Activated CD4-positive, alpha-beta memory T cell treated with anti-CD3 and anti-CD28 coated beads, Interleukin-2, amount 10 ng/mL, durations not matched to agents 7 days and 5 days (primary cell): ENCODE results near the gene SIRPD. TPM values are rescaled to one million over a fixed set of nuclear protein-coding genes. Genes with fewer than 3 reads are reported as not detected.

Experiments used
- CTCF ChIA-PET: fragments of 350-600 bp; sonication (Branson Sonifier 250); formaldehyde crosslinking; loops from one replicate; lab custom pipeline; 2021; ENCODE audit warnings: antibody characterized with exemption, inconsistent platforms; lab: Charles Lee
- POLR2A ChIA-PET: fragments of 350-600 bp; sonication (Branson Sonifier 250); formaldehyde crosslinking; loops from one replicate; lab custom pipeline; 2021; ENCODE audit warnings: antibody characterized with exemption; lab: Charles Lee
- DNase-seq: peaks from one replicate; pipeline ENCODE4 v3.0.0-alpha.2; 2020
- H3K27ac Mint-ChIP-seq: one replicate; pipeline ENCODE4 v1.8.0; 2021; ENCODE audit warnings: mild to moderate bottlenecking, mixed read lengths
- H3K27me3 Mint-ChIP-seq: one replicate; pipeline ENCODE4 v1.8.0; 2021; ENCODE audit warnings: mixed read lengths
- H3K36me3 Mint-ChIP-seq: one replicate; pipeline ENCODE4 v1.8.0; 2021; ENCODE audit warnings: low read depth, mixed read lengths
- H3K4me1 Mint-ChIP-seq: one replicate; pipeline ENCODE4 v1.8.0; 2021; ENCODE audit warnings: mixed read lengths
- H3K4me3 Mint-ChIP-seq: one replicate; pipeline ENCODE4 v1.8.0; 2021; ENCODE audit warnings: mild to moderate bottlenecking, mixed read lengths
- H3K9me3 Mint-ChIP-seq: one replicate; pipeline ENCODE4 v1.8.0; 2021; ENCODE audit warnings: mixed read lengths
- total RNA-seq, 2 experiments: library from RNA; stranded (reverse); gene quantifications; one replicate each; pipeline ENCODE4 v1.2.3, GENCODE V29; 2021

The SIRPD gene
- total RNA-seq, 2 experiments from 2014 or later: 0.15 TPM; not detected in 1

- ChIA-PET CTCF (interaction anchor here (0.8 to 3.5 kb wide), 4 partner anchors 31 to 242 kb away, joined by 3 to 21 read pairs (median 12); no protein-coding TSS in a partner anchor), POLR2A (no interaction called here)
- H3K36me3 Mint-ChIP-seq: no peaks in the 10 kb centered on the region
- H3K4me1 Mint-ChIP-seq: no peaks in the 10 kb centered on the region
- peaks cover 13% of the 10 kb centered on the region for H3K27me3 Mint-ChIP-seq
- no peak overlapping the region for H3K27ac Mint-ChIP-seq
- no peak overlapping the region for H3K4me3 Mint-ChIP-seq
- no peaks in the 10 kb centered on the region for H3K9me3 Mint-ChIP-seq
- DNase-seq: no peak
Measured at GRCh38 chr20:1534526-1534925, 23.0 kb downstream of the SIRPD start.

DNA sequence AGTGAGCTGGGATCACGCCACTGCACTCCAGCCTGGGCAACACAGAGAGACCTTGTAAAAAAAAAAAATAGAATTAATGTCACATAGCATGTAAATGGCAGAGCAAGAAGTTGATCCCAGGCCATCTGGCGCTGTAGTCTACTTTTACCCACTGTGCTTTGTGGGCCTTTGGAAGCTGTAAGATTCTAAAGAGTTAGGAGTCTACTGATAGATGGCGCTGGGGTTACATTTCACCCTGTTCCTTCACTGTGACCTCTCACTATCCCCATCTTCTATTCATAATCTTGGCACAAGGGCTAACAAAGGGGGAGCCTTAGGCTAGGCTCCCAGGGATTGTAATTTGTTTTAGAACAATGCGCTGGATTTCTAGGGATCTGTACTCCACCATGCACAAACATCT, 24.4 kb downstream of the SIRPD start:
- no peaks in the 10 kb centered on the region for H3K9me3 Mint-ChIP-seq
- H3K27ac Mint-ChIP-seq: no peak overlapping the region
- ChIA-PET POLR2A (interaction anchor here (0.6 to 1.2 kb wide), 2 partner anchors 46 to 201 kb away, joined by 3 to 4 read pairs; no protein-coding TSS in a partner anchor), CTCF (interaction anchor here (3.2 to 3.5 kb wide), 2 partner anchors 201 to 244 kb away, joined by 19 to 21 read pairs; no protein-coding TSS in a partner anchor)
- no peaks in the 10 kb centered on the region for H3K36me3 Mint-ChIP-seq
- H3K4me1 Mint-ChIP-seq: no peaks in the 10 kb centered on the region
- DNase-seq: no peak
- H3K4me3 Mint-ChIP-seq: no peak overlapping the region
- peaks cover 15% of the 10 kb centered on the region for H3K27me3 Mint-ChIP-seq

DNA sequence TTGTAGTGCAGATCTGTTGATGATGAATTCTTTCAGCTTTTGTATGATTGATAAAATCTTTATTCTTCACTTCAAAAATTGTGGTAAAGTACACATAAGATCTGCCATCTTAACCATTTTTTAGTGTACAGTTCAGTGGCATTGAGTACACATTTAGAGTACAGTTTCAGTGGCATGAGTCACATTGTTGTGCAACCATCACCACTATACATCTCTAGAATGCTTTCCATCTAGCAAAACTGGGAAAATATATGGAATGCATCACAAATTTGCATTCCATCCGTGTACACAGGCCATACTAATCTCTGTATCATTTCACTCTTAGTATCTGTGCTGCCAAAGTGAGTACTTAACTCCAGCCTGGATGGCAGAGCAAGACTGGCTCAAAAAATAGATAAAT, 28.7 kb downstream of the SIRPD start:
- ChIA-PET POLR2A (no interaction called here), CTCF (interaction anchor here (1.1 to 4.6 kb wide), 2 partner anchors 22 to 25 kb away, joined by 3 to 17 read pairs; no protein-coding TSS in a partner anchor)
- H3K4me1 Mint-ChIP-seq: peaks cover 2% of the 10 kb centered on the region
- no peak overlapping the region for H3K4me3 Mint-ChIP-seq
- H3K36me3 Mint-ChIP-seq: no peaks in the 10 kb centered on the region
- DNase-seq: no peak
- H3K9me3 Mint-ChIP-seq: no peaks in the 10 kb centered on the region
- peaks cover 21% of the 10 kb centered on the region for H3K27me3 Mint-ChIP-seq
- H3K27ac Mint-ChIP-seq: no peak overlapping the region

DNA sequence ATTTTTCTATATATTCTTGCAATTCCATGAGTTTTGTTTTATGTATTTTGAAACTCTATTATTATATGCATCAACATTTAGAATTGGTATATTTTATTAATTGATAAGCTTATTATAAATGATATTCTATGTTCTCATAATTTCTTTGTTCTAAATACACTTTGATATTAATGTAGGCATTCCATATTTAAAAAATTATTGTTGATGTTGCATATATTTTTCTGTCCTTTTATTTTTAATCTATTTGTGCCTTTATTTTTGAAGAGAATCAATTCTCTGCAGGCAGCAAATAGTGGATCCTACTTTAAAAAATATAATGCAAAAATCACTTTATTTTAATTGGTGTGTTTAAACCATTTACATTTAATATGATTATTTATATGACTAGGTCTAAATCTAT, 29.6 kb downstream of the SIRPD start:
- Mint-ChIP-seq H3K36me3 (no peaks in the 10 kb centered on the region), H3K9me3 (no peaks in the 10 kb centered on the region), H3K27ac (no peak overlapping the region), H3K27me3 (peaks cover 21% of the 10 kb centered on the region), H3K4me3 (no peak overlapping the region), H3K4me1 (peaks cover 2% of the 10 kb centered on the region)
- DNase-seq: no peak
- CTCF ChIA-PET: interaction anchor here (1.1 to 4.6 kb wide), 3 partner anchors 21 to 249 kb away, joined by 3 to 17 read pairs (median 6); no protein-coding TSS in a partner anchor
- POLR2A ChIA-PET: no interaction called here

- no peak overlapping the region for H3K4me3 Mint-ChIP-seq
- POLR2A ChIA-PET: no interaction called here
- CTCF ChIA-PET: interaction anchor here (1.3 to 4.6 kb wide), 2 partner anchors 24 to 250 kb away, joined by 6 to 17 read pairs; no protein-coding TSS in a partner anchor
Measured at GRCh38 chr20:1526896-1527295, 30.6 kb downstream of the SIRPD start.

GRCh38 chr20:1526310-1526709, 31.2 kb downstream of the SIRPD start:
- H3K27ac Mint-ChIP-seq: no peak overlapping the region
- no peak for DNase-seq
- no peaks in the 10 kb centered on the region for H3K36me3 Mint-ChIP-seq
- no peak overlapping the region for H3K4me3 Mint-ChIP-seq
- POLR2A ChIA-PET: no interaction called here
- peaks cover 27% of the 10 kb centered on the region for H3K27me3 Mint-ChIP-seq
- H3K9me3 Mint-ChIP-seq: no peaks in the 10 kb centered on the region
- CTCF ChIA-PET: interaction anchor here (4.6 kb wide), 1 partner anchor 23 kb away, joined by 17 read pairs; no protein-coding TSS in a partner anchor
- peaks cover 2% of the 10 kb centered on the region for H3K4me1 Mint-ChIP-seq

More at GRCh38 chr20:1526896-1527295, 30.6 kb downstream of the SIRPD start:
- Mint-ChIP-seq H3K27ac (no peak overlapping the region), H3K36me3 (no peaks in the 10 kb centered on the region), H3K4me1 (peaks cover 2% of the 10 kb centered on the region), H3K27me3 (peaks cover 22% of the 10 kb centered on the region), H3K9me3 (no peaks in the 10 kb centered on the region)
- no peak for DNase-seq

GRCh38 chr20:1524004-1524403, 33.5 kb downstream of the SIRPD start:
- no peak for DNase-seq
- no peaks in the 10 kb centered on the region for H3K9me3 Mint-ChIP-seq
- ChIA-PET POLR2A (no interaction called here), CTCF (no interaction called here)
- no peaks in the 10 kb centered on the region for H3K36me3 Mint-ChIP-seq
- peaks cover 2% of the 10 kb centered on the region for H3K4me1 Mint-ChIP-seq
- H3K4me3 Mint-ChIP-seq: no peak overlapping the region
- no peak overlapping the region for H3K27ac Mint-ChIP-seq
- peaks cover 35% of the 10 kb centered on the region for H3K27me3 Mint-ChIP-seq

- Mint-ChIP-seq H3K9me3 (peaks cover 4% of the 10 kb centered on the region), H3K4me3 (no peak overlapping the region), H3K27ac (no peak overlapping the region), H3K4me1 (no peaks in the 10 kb centered on the region), H3K27me3 (peaks cover 38% of the 10 kb centered on the region), H3K36me3 (no peaks in the 10 kb centered on the region)
- DNase-seq: no peak
- ChIA-PET CTCF (no interaction called here), POLR2A (no interaction called here)
Measured at GRCh38 chr20:1517010-1517409, 40.5 kb downstream of the SIRPD start.

DNA sequence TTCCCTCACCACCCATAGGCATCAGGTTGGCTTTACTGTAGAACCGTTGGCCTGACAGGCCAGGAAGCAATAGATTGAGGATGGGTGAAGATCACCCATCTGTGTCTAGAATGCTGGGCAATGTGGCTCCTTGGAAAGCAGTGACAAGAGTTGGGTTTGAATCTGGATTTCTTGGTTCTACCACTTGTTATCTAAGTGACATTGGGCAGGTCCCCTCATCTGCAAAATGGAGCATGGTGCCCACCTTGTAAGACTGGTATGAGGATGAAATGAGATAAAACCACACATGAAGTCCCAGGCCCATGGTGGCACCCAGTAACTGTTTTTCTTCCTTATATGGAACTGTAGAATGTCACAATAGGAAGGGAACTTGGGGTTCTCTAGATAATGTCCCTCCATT, 43.7 kb downstream of the SIRPD start:
- peaks cover 33% of the 10 kb centered on the region for H3K27me3 Mint-ChIP-seq
- no peak for DNase-seq
- CTCF ChIA-PET: interaction anchor here (1.9 kb wide), 1 partner anchor 10 kb away, joined by 6 read pairs; no protein-coding TSS in a partner anchor
- H3K36me3 Mint-ChIP-seq: no peaks in the 10 kb centered on the region
- no peak overlapping the region for H3K27ac Mint-ChIP-seq
- H3K9me3 Mint-ChIP-seq: peaks cover 4% of the 10 kb centered on the region
- no peak overlapping the region for H3K4me3 Mint-ChIP-seq
- no peaks in the 10 kb centered on the region for H3K4me1 Mint-ChIP-seq
- POLR2A ChIA-PET: no interaction called here

DNA sequence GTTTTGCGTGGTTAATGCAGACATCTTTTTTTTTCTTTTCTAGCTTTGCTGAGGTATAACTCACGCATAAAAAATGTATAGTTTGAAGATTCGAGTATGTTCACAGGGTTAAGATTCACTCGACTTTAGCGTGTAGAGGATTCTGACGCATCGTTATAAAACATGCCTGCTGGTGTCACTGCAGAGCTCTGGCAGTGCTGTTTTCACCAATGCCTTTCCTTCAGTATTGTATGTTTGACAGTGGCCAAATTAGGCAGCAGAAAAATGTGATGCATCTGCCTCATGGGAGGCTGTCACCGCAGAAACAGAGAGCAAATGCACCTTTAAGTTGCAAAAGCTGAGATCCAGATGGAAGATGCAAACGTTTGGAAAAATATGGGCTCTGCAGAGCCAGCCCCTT, 48.3 kb downstream of the SIRPD start:
- H3K9me3 Mint-ChIP-seq: peaks cover 4% of the 10 kb centered on the region
- no peak overlapping the region for H3K4me3 Mint-ChIP-seq
- H3K4me1 Mint-ChIP-seq: no peaks in the 10 kb centered on the region
- H3K27me3 Mint-ChIP-seq: peaks cover 45% of the 10 kb centered on the region
- no peak overlapping the region for H3K27ac Mint-ChIP-seq
- no peak for DNase-seq
- POLR2A ChIA-PET: interaction anchor here (1.2 kb wide), 1 partner anchor 225 kb away, joined by 5 read pairs; no protein-coding TSS in a partner anchor
- H3K36me3 Mint-ChIP-seq: no peaks in the 10 kb centered on the region
- CTCF ChIA-PET: interaction anchor here (0.7 to 4.7 kb wide), 6 partner anchors 11 to 291 kb away, joined by 3 to 48 read pairs (median 4); no protein-coding TSS in a partner anchor

- ChIA-PET CTCF (interaction anchor here (0.9 to 4.7 kb wide), 5 partner anchors 14 to 292 kb away, joined by 3 to 48 read pairs (median 4); no protein-coding TSS in a partner anchor), POLR2A (interaction anchor here (1.2 kb wide), 1 partner anchor 226 kb away, joined by 5 read pairs; no protein-coding TSS in a partner anchor)
- DNase-seq: no peak
- H3K9me3 Mint-ChIP-seq: peaks cover 4% of the 10 kb centered on the region
- no peak overlapping the region for H3K27ac Mint-ChIP-seq
- H3K4me3 Mint-ChIP-seq: no peak overlapping the region
- H3K36me3 Mint-ChIP-seq: no peaks in the 10 kb centered on the region
- H3K27me3 Mint-ChIP-seq: peaks cover 43% of the 10 kb centered on the region
- peaks cover 2% of the 10 kb centered on the region for H3K4me1 Mint-ChIP-seq
Measured at GRCh38 chr20:1508574-1508973, 48.9 kb downstream of the SIRPD start.

DNA sequence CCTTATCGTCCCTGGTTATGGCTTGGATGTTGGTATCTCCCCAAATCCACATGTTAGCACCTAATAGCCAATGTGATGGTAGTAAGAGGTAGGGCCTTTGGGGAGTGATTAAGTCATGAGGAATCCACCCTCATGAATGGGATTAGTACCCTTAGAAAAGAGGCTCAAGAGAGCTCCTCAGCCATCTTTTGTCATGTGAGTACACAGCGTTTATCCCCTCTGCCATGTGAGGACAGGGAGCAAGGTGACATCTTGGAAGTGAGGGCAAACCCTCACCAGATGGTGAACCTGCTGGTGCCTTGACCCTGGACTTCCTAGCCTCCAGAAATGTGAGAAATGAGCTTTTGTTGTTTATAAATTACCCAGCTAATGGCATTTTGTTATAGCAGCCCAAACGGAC, 50.2 kb downstream of the SIRPD start:
- Mint-ChIP-seq H3K27ac (no peak overlapping the region), H3K4me3 (no peak overlapping the region), H3K36me3 (peaks cover 2% of the 10 kb centered on the region), H3K9me3 (no peaks in the 10 kb centered on the region), H3K27me3 (peaks cover 55% of the 10 kb centered on the region), H3K4me1 (peaks cover 3% of the 10 kb centered on the region)
- no peak for DNase-seq
- CTCF ChIA-PET: interaction anchor here (0.9 to 4.7 kb wide), 5 partner anchors 8 to 270 kb away, joined by 3 to 48 read pairs (median 3); no protein-coding TSS in a partner anchor
- POLR2A ChIA-PET: no interaction called here

DNA sequence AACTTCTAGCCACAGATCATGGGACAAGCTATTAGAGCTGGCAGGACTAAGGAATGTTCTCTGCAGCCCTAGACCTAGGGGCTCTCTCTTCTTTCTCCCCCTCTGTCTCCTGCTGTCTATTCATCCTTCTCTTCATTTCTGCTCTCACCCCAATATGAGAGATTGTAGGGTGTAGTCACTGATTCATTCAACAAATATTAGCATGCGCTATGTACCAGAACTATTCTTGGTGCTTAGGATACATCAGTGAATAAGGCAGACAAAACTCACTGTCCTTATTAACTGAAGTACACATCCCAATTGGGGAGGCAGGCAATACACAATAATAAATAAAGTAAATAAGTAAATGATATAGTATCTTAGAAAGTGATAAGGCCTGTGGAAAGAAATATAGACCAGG, 51.6 kb downstream of the SIRPD start:
- Mint-ChIP-seq H3K4me1 (peaks cover 3% of the 10 kb centered on the region), H3K36me3 (peaks cover 2% of the 10 kb centered on the region), H3K27ac (no peak overlapping the region), H3K4me3 (no peak overlapping the region), H3K9me3 (no peaks in the 10 kb centered on the region), H3K27me3 (peaks cover 47% of the 10 kb centered on the region)
- DNase-seq: no peak
- POLR2A ChIA-PET: no interaction called here
- CTCF ChIA-PET: interaction anchor here (0.6 to 4.7 kb wide), 4 partner anchors 229 to 893 kb away, joined by 3 to 48 read pairs (median 5); no protein-coding TSS in a partner anchor
